ENCODE measurements around the gene ART4. TPM values are rescaled to one million over a fixed set of nuclear protein-coding genes. Genes with fewer than 3 reads are reported as not detected.
A peak's percentile ranks its signal among the peaks of the same experiment; 100 is the strongest.

Gene ART4
- total RNA-seq, 2 donors from 2014 or later, result 12.1 to 25.9 TPM

GRCh38 chr12:14827043-14827442 lies 16.3 kb downstream of the ART4 start:
- TF ChIP-seq CTCF (IDR thresholded peaks at IDR 0.05), result no peak
- Histone ChIP-seq H3K27ac (peak overlapping the region; percentile 46 to 50), H3K36me3 (no peaks in the 10 kb centered on the region), H3K4me3 (no peak overlapping the region), H3K27me3 (no peaks in the 10 kb centered on the region), H3K9me3 (no peaks in the 10 kb centered on the region), H3K4me1 (peaks cover 0 to 8% of the 10 kb centered on the region in 2 donors)
- no peak for DNase-seq (ENCODE audit: low spot score)

GRCh38 chr12:14826491-14826890 lies 16.8 kb downstream of the ART4 start:
- DNase-seq (ENCODE audit: low spot score), result no peak
- H3K9me3 ChIP-seq, result no peaks in the 10 kb centered on the region
- H3K36me3 ChIP-seq, result no peaks in the 10 kb centered on the region
- peak overlapping the region; percentile 46 to 50 for H3K27ac ChIP-seq
- H3K4me1 ChIP-seq, result peaks cover 0 to 8% of the 10 kb centered on the region in 2 donors
- no peaks in the 10 kb centered on the region for H3K27me3 ChIP-seq
- TF ChIP-seq CTCF (IDR thresholded peaks at IDR 0.05), result no peak
- H3K4me3 ChIP-seq, result no peak overlapping the region

- Histone ChIP-seq H3K9me3 (no peaks in the 10 kb centered on the region), H3K4me1 (peaks cover 0 to 8% of the 10 kb centered on the region in 2 donors), H3K27ac (no peak overlapping the region), H3K27me3 (no peaks in the 10 kb centered on the region), H3K36me3 (no peaks in the 10 kb centered on the region), H3K4me3 (no peak overlapping the region)
- no peak for DNase-seq (ENCODE audit: low spot score)
- no peak for TF ChIP-seq CTCF (IDR thresholded peaks at IDR 0.05)
These were observed 18.1 kb downstream of the ART4 start for GRCh38 chr12:14825256-14825655.

- Histone ChIP-seq H3K4me3 (no peak overlapping the region), H3K27me3 (no peaks in the 10 kb centered on the region), H3K27ac (no peak overlapping the region), H3K9me3 (no peaks in the 10 kb centered on the region), H3K36me3 (no peaks in the 10 kb centered on the region), H3K4me1 (peaks cover 0 to 8% of the 10 kb centered on the region in 2 donors)
- DNase-seq (ENCODE audit: low spot score), result no peak
- no peak for TF ChIP-seq CTCF (IDR thresholded peaks at IDR 0.05)
These were observed 19.2 kb downstream of the ART4 start for GRCh38 chr12:14824012-14824634.

- Histone ChIP-seq H3K4me1 (no peaks in the 10 kb centered on the region), H3K27me3 (no peaks in the 10 kb centered on the region), H3K9me3 (no peaks in the 10 kb centered on the region), H3K36me3 (no peaks in the 10 kb centered on the region), H3K27ac (no peak within 1 kb of the TSS), H3K4me3 (no peak within 1 kb of the TSS)
- DNase-seq (ENCODE audit: low spot score), result no peak
- TF ChIP-seq CTCF (IDR thresholded peaks at IDR 0.05), result no peak
These were observed 29.3 kb downstream of the ART4 start, which contains the start of gene SMCO3 for GRCh38 chr12:14814014-14814413. Gene SMCO3, minus strand, starts transcription at chr12:14814182. Its CDS starts 7,502 bp downstream, at chr12:14806680.

GRCh38 chr12:14811486-14811885 lies 31.8 kb downstream of the ART4 start:
- Histone ChIP-seq H3K9me3 (no peaks in the 10 kb centered on the region), H3K4me3 (no peak overlapping the region), H3K27me3 (no peaks in the 10 kb centered on the region), H3K4me1 (no peaks in the 10 kb centered on the region), H3K36me3 (no peaks in the 10 kb centered on the region), H3K27ac (no peak overlapping the region)
- DNase-seq (ENCODE audit: low spot score), result no peak
- TF ChIP-seq CTCF (IDR thresholded peaks at IDR 0.05), result no peak

Data from right atrium auricular region (tissue), 2 donors.